H1 (cell line): ENCODE results near the gene ZDHHC16. TPM values are rescaled to one million over a fixed set of nuclear protein-coding genes. Genes with fewer than 3 reads are reported as not detected.

ENCODE experiments used
- SP1 ChIP-seq: IDR thresholded peaks from 2 replicates; pipeline ENCODE4 v1.6.1; 2011; ENCODE audit warnings: low read depth, low read length
- polyA plus RNA-seq, 7 experiments: library from polyadenylated mRNA; depleted of rRNA in 3 of 7; stranded (reverse) in 5 of 7; unstranded in 2 of 7; fragments of >200 nt in 5 of 7; fragments of 200-250 nt in 2 of 7; gene quantifications; 1 replicate in 5 of 7; 2 replicates in 1 of 7; 4 replicates in 1 of 7; pipeline versions ENCODE4 v1.2.1 to v1.2.3, GENCODE V29; 2011 to 2013; ENCODE audit warnings: missing spikeins in 2 of 7, mixed read lengths in 2 of 7
- total RNA-seq: library from RNA; stranded (reverse); fragmentation: NEBNext Ultra II Directional; extraction: Animal tissue kit (Norgen Biotek cat#: 25700); gene quantifications from 2 replicates; pipeline ENCODE4 v1.2.1, GENCODE V29; 2021

Gene ZDHHC16
- total and polyA plus RNA-seq, 2 of the 8 experiments (the other 6 are each of a cell fraction or from before 2014, with no cell fraction given): 45.9 to 108 TPM

GRCh38 chr10:97482381-97482780, 36.4 kb downstream of the ZDHHC16 start (continued):
- no peak for TF ChIP-seq SP1
